ENCODE measurements around the gene RNF25.
A peak's percentile ranks its signal among the peaks of the same experiment; 100 is the strongest.
"Not testable (repeated sequence)": the region's sequence is repeated elsewhere in the genome, so short reads cannot be mapped to it uniquely, and the experiment has no call there.

DNA sequence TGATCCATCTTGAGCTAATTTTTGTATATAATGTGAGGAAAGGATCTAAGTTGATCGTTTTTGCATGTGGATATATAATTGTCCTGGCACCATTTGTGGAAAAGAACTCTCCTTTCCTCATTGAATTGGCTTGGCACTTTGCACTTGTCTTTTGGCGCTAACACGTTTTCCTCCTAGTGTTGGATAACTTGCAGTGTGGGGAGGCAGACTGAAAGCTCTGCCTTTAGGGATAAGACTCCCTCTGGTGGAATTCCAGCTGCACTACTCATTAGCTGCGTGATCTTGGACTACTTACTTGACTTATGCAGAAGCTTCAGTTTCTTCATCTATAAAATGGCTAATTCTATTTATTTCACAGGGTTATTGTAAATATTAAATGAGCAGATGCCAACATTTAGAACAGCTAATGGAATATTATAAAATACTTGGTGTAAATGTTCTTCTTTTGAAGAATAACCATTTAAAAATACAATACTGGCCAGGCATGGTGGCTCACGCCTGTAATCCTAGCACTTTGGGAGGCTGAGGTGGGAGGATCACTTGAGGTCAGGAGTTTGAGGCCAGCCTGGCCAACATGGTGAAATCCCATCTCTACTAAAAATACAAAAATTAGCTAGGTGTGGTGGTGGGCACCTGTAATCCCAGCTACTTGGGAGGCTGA is 15.7 kb upstream of the RNF25 start:
- TF ChIP-seq POLR2AphosphoS5 (IDR thresholded peaks at IDR 0.05; ENCODE audit: low read depth); EZH2 (IDR thresholded peaks at IDR 0.05; ENCODE audit: low read depth, unreplicated experiment); EZH2phosphoT487 (IDR thresholded peaks at IDR 0.05; ENCODE audit: unreplicated experiment): not testable (repeated sequence)
- peak; percentile 86 to 91 for TF ChIP-seq CTCF (conservative IDR thresholded peaks at IDR 0.05; ENCODE audit: low read depth in 2 of 2)
- TF ChIP-seq, protein P1, sequence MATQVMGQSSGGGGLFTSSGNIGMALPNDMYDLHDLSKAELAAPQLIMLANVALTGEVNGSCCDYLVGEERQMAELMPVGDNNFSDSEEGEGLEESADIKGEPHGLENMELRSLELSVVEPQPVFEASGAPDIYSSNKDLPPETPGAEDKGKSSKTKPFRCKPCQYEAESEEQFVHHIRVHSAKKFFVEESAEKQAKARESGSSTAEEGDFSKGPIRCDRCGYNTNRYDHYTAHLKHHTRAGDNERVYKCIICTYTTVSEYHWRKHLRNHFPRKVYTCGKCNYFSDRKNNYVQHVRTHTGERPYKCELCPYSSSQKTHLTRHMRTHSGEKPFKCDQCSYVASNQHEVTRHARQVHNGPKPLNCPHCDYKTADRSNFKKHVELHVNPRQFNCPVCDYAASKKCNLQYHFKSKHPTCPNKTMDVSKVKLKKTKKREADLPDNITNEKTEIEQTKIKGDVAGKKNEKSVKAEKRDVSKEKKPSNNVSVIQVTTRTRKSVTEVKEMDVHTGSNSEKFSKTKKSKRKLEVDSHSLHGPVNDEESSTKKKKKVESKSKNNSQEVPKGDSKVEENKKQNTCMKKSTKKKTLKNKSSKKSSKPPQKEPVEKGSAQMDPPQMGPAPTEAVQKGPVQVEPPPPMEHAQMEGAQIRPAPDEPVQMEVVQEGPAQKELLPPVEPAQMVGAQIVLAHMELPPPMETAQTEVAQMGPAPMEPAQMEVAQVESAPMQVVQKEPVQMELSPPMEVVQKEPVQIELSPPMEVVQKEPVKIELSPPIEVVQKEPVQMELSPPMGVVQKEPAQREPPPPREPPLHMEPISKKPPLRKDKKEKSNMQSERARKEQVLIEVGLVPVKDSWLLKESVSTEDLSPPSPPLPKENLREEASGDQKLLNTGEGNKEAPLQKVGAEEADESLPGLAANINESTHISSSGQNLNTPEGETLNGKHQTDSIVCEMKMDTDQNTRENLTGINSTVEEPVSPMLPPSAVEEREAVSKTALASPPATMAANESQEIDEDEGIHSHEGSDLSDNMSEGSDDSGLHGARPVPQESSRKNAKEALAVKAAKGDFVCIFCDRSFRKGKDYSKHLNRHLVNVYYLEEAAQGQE (IDR thresholded peaks at IDR 0.05; ENCODE audit: unreplicated experiment) = not testable (repeated sequence)
- 0 out of 2 replicates have a peak, but pooled peaks have one; percentile 6 for TF ChIP-seq CREB1 (CRISPR knock-in tag; IDR thresholded peaks at IDR 0.05; ENCODE audit: low read depth)

Data from GM23338 (cell line).